Measurements from ENCODE around the gene WDFY2. TPM values are rescaled to one million over a fixed set of nuclear protein-coding genes. Genes with fewer than 3 reads are reported as not detected.
"Not testable (repeated sequence)": the region's sequence is repeated elsewhere in the genome, so short reads cannot be mapped to it uniquely, and the experiment has no call there.

WDFY2 gene
- polyA plus RNA-seq, 6 donors from 2014 or later: 7.6 to 13.6 (median 8.0) TPM

DNA sequence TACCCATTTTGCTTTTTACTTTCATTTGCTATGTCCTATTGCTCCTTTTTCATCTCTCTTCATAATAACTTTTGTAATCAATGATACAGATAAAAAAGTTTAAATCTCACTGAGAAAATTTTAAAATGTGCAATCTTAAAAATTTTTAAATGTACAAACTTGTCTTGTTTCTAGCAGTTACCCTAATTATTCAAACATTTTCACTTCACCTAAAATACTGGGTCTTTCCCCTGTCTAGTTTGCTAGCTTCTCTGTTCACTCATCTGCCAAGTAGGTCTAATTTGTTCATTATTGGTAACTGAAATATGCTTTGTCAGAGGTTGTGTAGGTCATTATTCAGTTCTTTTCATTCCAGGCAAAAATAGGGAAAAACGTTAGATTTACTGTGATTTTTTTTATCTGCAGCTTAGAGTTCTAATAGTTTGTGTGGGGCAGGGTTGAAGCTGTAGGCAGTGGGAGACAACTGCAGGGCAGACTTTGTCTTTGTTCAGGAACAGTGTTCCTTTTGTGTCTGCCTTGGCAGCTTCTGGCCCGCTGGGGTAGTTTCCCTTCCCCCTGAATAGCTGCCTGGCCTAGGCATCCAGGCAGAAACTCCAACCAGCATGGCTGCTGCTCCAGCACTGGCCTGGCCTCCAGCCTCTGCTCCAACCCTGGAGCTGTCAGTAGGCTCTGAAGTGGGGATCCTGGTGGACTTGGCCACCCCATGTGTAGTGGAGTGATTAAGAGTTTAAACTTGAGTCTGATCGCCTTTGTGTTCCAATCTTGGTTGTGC, 48.5 kb downstream of the WDFY2 start:
- ATAC-seq (ENCODE audit: low read depth in 2 of 2): peak; percentile 33 to 37
- H3K9me3 Mint-ChIP-seq: peaks cover 0 to 4% (median 0%) of the 10 kb centered on the region in 7 donors
- no peak for DNase-seq
- peak overlapping the region in 5 of 6 donors; percentile 33 to 89 (median 45) for H3K27ac Mint-ChIP-seq
- peaks cover 39 to 52% (median 46%) of the 10 kb centered on the region in 3 donors for H3K4me1 Mint-ChIP-seq
- peak overlapping the region in 1 of 8 donors; percentile 21 for H3K4me3 Mint-ChIP-seq
- H3K36me3 Mint-ChIP-seq: no peaks in the 10 kb centered on the region
- no peaks in the 10 kb centered on the region for H3K27me3 Mint-ChIP-seq

- no peak for DNase-seq
- H3K9me3 Mint-ChIP-seq: peaks cover 0 to 4% (median 0%) of the 10 kb centered on the region in 7 donors
- H3K4me3 Mint-ChIP-seq: peak overlapping the region in 7 of 8 donors; percentile 6 to 78 (median 62)
- ATAC-seq (ENCODE audit: low read depth in 2 of 2): peak; percentile 75 to 76
- H3K27me3 Mint-ChIP-seq: no peaks in the 10 kb centered on the region
- H3K4me1 Mint-ChIP-seq: peaks cover 41 to 49% (median 45%) of the 10 kb centered on the region in 3 donors
- H3K27ac Mint-ChIP-seq: peak overlapping the region in 5 of 6 donors; percentile 37 to 87 (median 68)
- no peaks in the 10 kb centered on the region for H3K36me3 Mint-ChIP-seq
Observed at GRCh38 chr13:51635137-51635878, 51.0 kb downstream of the WDFY2 start.

DNA sequence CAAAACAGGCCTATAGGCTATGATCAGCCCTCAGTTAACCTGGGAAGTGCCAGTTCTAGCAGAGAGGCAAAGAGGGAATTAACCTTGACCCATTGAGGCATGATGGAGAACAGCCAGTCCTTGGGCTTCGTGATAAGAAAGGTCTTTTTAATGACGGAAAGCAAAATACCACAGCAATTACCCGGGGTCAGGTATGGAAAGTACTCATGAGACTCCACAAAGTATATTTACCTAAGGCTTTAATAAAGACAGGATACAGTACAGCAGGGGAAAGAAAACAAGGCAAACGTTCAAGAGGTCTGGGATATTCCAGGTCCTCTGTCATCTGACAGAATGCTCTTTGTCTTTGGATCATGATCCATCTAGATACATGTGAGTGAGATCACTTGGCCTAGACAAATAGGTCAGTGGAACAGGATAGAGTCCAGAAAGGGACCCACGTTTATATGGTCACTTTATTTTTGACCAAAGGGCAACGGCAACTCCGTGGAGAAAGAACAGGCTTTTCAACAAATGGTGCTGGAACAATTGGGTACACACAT, 52.2 kb downstream of the WDFY2 start:
- Mint-ChIP-seq H3K27ac (peak overlapping the region in 2 of 6 donors; percentile 37 to 92), H3K9me3 (peaks cover 0 to 4% (median 0%) of the 10 kb centered on the region in 7 donors), H3K36me3 (no peaks in the 10 kb centered on the region), H3K27me3 (no peaks in the 10 kb centered on the region), H3K4me1 (peaks cover 41 to 49% (median 45%) of the 10 kb centered on the region in 3 donors), H3K4me3 (no peak overlapping the region)
- no peak for DNase-seq
- no peak for ATAC-seq (ENCODE audit: low read depth in 2 of 2)

- Mint-ChIP-seq H3K4me1 (peaks cover 36 to 50% (median 38%) of the 10 kb centered on the region in 3 donors), H3K9me3 (peaks cover 0 to 4% (median 0%) of the 10 kb centered on the region in 7 donors), H3K27ac (peak overlapping the region in 1 of 6 donors; percentile 25), H3K36me3 (no peaks in the 10 kb centered on the region), H3K4me3 (no peak overlapping the region), H3K27me3 (no peaks in the 10 kb centered on the region)
- DNase-seq: no peak
- no peak for ATAC-seq (ENCODE audit: low read depth in 2 of 2)
Observed at GRCh38 chr13:51637852-51638215, 53.6 kb downstream of the WDFY2 start.

DNA sequence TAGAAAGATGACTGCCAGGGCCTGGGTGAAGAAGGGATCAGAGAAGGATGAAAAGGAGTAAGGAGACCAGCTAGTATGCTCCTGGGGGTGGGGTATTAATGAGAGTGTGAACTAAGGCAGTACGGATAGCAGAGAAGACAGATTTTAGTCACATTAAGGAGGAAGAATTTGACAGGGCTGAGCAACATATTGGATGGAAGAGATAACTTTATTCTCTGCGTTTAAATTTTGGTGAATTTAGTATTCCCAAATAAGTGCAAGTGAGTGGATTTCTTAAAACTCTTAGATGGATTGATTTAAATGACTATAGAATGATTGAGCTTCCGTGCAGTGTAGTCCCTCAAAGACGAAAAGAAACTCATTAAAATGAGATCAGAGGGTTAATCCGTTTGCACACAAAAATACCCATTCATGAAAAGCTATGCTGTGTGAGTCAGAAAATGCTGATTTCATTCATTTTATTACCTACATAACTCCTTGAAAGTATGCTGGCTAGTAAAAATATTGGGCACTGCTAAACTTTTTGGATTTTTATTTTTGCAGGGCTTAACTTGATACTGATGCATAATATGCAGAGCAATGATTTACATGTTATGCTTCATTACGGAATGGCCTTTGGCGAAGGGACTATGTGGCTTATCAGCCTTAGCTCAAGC, 54.1 kb downstream of the WDFY2 start:
- H3K36me3 Mint-ChIP-seq: no peaks in the 10 kb centered on the region
- H3K27me3 Mint-ChIP-seq: no peaks in the 10 kb centered on the region
- DNase-seq: no peak
- H3K9me3 Mint-ChIP-seq: peaks cover 0 to 4% (median 0%) of the 10 kb centered on the region in 7 donors
- peaks cover 35 to 48% (median 41%) of the 10 kb centered on the region in 3 donors for H3K4me1 Mint-ChIP-seq
- peak overlapping the region in 1 of 6 donors; percentile 25 for H3K27ac Mint-ChIP-seq
- no peak overlapping the region for H3K4me3 Mint-ChIP-seq
- ATAC-seq (ENCODE audit: low read depth in 2 of 2): no peak

DNA sequence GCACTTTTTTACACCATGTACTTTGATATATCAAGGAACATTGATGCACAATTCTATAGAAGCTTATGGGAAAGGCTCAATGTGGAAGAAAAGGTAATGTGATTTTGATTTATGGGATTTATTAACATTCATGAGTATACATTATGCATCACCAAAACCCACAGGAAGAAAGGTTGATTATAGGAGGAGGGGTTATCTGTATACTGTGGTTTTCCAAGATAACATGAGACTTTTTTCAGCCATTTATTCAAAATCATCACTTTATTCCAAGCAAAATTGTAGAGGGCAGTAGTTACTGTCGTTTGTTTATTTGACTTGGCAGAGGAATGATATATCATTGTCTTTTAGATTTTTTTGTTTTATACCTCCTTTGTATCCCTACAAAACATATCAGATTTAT, 54.9 kb downstream of the WDFY2 start:
- Mint-ChIP-seq H3K4me3 (peak overlapping the region in 1 of 8 donors; percentile 31), H3K4me1 (peaks cover 40 to 49% (median 48%) of the 10 kb centered on the region in 3 donors), H3K27me3 (no peaks in the 10 kb centered on the region), H3K36me3 (no peaks in the 10 kb centered on the region), H3K9me3 (peaks cover 0 to 4% (median 0%) of the 10 kb centered on the region in 7 donors), H3K27ac (peak overlapping the region in 2 of 6 donors; percentile 52 to 64)
- DNase-seq: no peak
- no peak for ATAC-seq (ENCODE audit: low read depth in 2 of 2)

- H3K36me3 Mint-ChIP-seq; DNase-seq; H3K4me3 Mint-ChIP-seq; H3K27me3 Mint-ChIP-seq; H3K9me3 Mint-ChIP-seq; ATAC-seq (ENCODE audit: low read depth in 2 of 2): not testable (repeated sequence)
- Mint-ChIP-seq H3K27ac (peak overlapping the region in 1 of 6 donors; percentile 47), H3K4me1 (peaks cover 40 to 52% (median 49%) of the 10 kb centered on the region in 3 donors)
Observed at GRCh38 chr13:51640696-51641095, 56.4 kb downstream of the WDFY2 start.

GRCh38 chr13:51643105-51643881, 59.0 kb downstream of the WDFY2 start:
- no peaks in the 10 kb centered on the region for H3K27me3 Mint-ChIP-seq
- H3K4me3 Mint-ChIP-seq: peak overlapping the region in 6 of 8 donors; percentile 7 to 83 (median 30)
- H3K27ac Mint-ChIP-seq: peak overlapping the region; percentile 11 to 92 (median 74)
- peaks cover 50 to 54% (median 51%) of the 10 kb centered on the region in 3 donors for H3K4me1 Mint-ChIP-seq
- DNase-seq (no peak), ATAC-seq (ENCODE audit: low read depth in 2 of 2) (no peak)
- no peaks in the 10 kb centered on the region for H3K36me3 Mint-ChIP-seq
- peaks cover 0 to 2% (median 0%) of the 10 kb centered on the region in 7 donors for H3K9me3 Mint-ChIP-seq

- ATAC-seq (ENCODE audit: low read depth in 2 of 2) (no peak), DNase-seq (no peak)
- Mint-ChIP-seq H3K4me1 (peaks cover 51 to 55% (median 53%) of the 10 kb centered on the region in 3 donors), H3K27ac (peak overlapping the region in 5 of 6 donors; percentile 0 to 92 (median 70)), H3K27me3 (no peaks in the 10 kb centered on the region), H3K4me3 (peak overlapping the region in 7 of 8 donors; percentile 7 to 83 (median 35)), H3K36me3 (no peaks in the 10 kb centered on the region), H3K9me3 (peaks cover 0 to 2% (median 0%) of the 10 kb centered on the region in 7 donors)
Observed at GRCh38 chr13:51643882-51644281, 59.6 kb downstream of the WDFY2 start.

DNA sequence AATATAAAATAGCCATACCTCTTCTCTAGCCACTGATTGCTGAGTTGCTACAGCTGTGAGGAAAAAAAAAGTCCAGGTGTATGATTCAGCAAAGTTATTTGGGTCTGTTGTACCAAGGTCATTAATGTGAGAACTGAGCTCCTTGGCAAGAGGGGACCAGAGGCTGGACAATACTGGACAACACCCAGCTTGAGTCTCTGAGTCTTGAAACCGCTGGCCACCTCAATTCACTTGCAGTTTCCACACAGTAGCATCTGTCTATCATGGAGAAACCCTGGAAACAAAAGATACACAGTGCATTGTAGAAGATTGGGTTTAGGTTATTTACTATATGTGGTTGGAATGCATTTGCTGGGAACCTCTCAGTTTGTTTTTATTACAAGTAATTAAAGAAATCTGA, 60.4 kb downstream of the WDFY2 start:
- Mint-ChIP-seq H3K9me3 (peaks cover 0 to 2% (median 0%) of the 10 kb centered on the region in 7 donors), H3K4me3 (peak overlapping the region in 6 of 8 donors; percentile 39 to 86 (median 72)), H3K27ac (peak overlapping the region; percentile 59 to 98 (median 95)), H3K4me1 (peaks cover 52 to 57% (median 55%) of the 10 kb centered on the region in 3 donors), H3K27me3 (no peaks in the 10 kb centered on the region), H3K36me3 (no peaks in the 10 kb centered on the region)
- DNase-seq: no peak
- peak in 1 of 2 donors; percentile 16 for ATAC-seq (ENCODE audit: low read depth in 2 of 2)

GRCh38 chr13:51645154-51645650, 60.9 kb downstream of the WDFY2 start:
- H3K27me3 Mint-ChIP-seq: no peaks in the 10 kb centered on the region
- DNase-seq: peak; percentile 67
- no peaks in the 10 kb centered on the region for H3K36me3 Mint-ChIP-seq
- H3K27ac Mint-ChIP-seq: peak overlapping the region; percentile 84 to 98 (median 95)
- H3K4me3 Mint-ChIP-seq: peak overlapping the region; percentile 39 to 86 (median 72)
- peaks cover 52 to 61% (median 56%) of the 10 kb centered on the region in 3 donors for H3K4me1 Mint-ChIP-seq
- peaks cover 0 to 2% (median 0%) of the 10 kb centered on the region in 7 donors for H3K9me3 Mint-ChIP-seq
- ATAC-seq (ENCODE audit: low read depth in 2 of 2): peak; percentile 96 to 97
